NCI-H524 treated with DMSO at 0.1 percent for 48 hours (cell line): ENCODE results near the gene SLC37A3.
"Not testable (repeated sequence)": the region's sequence is repeated elsewhere in the genome, so short reads cannot be mapped to it uniquely, and the experiment has no call there.

Experiments used
- DNase-seq: peaks from one replicate; lab custom pipeline; 2025; lab: John Stamatoyannopoulos, UW

Gene SLC37A3

DNA sequence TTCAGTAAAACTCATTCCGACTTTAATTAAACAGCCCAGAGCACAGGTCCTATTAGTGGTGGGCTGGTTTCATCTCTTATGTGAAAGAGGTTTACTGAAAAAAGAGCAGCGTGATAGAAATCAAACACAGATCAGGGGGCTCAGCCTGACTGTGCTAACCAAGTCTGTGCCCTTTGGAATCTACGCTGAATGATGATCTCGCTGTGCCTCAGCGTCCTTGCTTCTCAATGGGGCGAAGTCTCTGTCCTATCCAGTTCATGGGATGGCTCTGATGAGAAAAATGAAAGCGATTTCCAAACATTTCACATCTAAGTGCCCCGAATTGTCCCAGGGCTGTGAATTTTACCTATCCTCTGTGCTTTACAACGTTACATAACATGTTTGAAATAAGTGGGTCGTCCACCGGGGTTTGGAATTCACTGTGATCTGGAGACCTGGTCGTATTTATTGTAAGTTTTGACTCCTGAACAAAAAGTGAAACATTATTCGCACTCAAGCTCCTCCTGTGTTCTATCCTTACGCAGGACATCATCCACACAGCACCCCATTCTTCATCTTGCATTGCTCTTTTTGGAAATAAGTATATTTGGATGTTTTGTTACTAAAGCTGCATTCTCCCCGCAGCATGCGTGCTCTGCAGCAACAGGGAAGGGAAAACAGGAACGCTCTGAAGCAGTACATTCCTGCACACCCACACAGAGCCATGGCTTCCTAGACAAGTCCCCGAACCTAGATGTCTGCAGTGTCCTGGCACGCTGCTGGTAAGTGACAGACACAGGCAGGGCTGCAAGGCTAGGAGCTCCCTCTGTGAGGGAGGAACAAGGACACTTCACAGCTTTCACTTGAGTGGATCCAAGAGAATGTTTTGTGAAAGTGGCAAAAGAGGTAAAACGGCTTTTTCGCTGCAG, 83.5 kb downstream of the SLC37A3 start:
- no peak for DNase-seq

DNA sequence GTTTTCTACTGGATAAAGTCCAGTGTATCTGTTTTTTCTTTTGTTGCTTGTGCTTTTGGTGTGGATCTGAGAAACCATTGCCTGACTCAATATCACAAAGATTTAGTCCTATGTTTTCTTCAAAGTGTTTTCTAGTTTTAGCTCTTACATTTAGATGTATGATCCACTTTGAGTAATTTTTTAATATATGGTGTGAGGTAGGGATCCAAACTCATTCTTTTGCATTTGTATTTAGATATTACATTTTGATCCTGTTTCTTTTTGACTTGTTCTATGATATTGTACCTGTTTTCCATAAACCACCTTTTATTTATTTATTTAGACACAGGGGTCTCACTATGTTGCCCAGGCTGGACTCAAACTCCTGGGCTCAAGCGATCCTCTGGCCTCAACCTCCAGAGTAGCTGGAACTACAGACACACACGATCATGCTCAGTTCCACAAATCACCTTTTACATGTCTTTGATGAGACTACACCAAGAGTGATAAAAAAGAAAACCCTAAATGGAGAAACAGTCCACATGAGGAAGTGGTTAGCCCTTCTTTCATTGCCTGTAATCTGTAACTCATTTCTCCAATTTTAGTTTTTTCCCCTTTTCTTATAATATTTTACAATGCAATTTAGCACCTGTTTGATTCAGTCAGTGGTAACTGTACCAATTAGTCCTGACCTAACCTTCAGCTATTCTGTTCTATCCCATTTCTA, 86.0 kb downstream of the SLC37A3 start:
- DNase-seq = no peak

DNA sequence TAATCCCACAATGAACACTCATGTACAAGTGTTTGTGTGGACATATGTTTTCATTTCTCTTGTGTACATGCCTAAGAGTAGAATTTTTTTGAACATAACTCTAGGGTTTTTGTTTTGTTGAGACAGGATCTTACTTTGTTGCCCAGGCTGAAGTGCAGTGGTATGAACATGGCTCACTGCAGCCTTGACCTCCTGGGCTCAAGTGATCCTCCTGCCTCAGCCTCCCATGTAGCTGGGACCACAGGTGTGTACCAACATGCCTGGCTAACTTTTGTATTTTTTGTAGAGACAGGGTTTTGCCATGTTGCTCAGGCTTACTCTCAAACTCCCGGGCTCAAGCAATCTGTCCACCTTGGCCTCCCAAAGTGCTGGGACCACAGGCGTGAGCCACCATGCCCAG, 87.2 kb downstream of the SLC37A3 start:
- DNase-seq = not testable (repeated sequence)

DNA sequence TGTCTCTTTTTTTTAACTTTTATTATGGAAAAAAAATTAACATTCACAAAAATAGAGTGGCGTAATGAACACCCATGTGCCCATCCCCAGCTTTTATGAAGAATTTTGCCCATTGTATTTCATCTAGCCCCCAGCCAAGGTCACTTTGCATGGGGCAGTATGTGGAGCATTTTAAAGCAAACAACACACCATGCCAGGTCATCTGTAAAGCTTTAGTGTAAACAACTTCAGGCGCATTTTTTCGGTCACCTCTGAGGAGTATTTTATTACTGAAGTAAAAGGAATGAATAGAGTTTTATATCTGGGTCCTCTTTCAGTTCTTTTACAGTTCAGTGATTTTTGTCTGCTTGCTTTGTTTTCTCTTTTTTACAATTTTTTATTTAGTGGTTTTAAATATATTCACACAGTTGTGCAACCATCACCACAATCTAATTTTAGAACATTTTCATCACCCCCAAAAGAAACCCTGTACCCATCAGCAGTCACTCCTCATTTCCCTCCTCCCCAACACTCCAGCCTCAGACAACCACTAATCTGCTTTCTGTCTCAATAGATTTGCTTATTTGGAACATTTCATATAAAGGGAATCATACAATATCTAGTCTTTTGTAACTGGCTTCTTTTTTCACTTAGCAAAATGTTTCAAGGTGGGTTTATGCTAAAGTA, 87.9 kb downstream of the SLC37A3 start:
- DNase-seq = no peak

DNA sequence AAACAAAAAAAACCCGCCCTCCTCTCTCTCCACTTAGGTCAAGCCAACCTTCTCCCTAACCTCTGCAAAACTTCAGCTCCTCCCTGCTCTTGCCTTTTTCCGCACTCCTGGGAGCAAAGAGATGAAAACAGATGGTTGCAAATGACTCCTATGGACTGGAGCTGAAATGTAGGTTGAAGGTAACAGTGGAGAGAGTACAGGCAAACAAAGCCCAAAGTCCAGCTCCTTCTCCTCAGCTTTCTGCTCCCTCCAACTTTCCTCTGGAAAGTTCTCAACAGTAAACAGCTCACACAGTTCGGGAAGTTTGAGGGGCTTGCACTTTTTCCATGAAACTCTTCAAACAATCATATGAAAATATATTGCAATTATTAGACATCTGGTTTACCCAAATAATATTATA, 90.3 kb downstream of the SLC37A3 start:
- no peak for DNase-seq

DNA sequence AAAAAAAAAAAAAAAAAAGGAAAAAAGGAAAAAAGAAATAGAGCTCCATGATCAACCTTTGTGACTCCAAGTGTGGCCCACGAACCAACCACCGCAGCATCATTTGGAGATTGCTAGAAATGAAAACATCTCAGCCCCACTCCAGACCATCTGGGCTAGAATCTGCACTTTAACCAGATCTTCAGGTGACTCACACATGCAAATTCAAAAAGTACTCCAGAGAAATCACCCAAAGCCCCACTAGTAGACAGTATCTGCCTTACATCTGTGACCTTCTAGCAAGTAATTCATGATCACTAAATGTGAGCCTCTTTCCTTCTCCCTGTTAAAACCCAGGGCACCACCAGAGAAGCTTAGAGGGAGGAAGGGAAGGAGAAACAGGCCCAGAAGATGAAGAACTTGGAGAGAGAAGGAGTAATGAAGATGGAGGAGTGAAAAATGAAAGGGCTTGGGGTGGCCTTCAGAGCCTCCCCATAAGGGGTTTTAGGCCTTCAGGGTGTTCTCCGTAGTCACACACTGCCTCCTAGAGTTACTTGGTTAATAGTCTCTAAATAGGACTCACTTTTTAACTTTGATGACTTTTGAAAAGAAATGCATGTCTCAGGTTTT, 94.0 kb downstream of the SLC37A3 start:
- DNase-seq = no peak

DNA sequence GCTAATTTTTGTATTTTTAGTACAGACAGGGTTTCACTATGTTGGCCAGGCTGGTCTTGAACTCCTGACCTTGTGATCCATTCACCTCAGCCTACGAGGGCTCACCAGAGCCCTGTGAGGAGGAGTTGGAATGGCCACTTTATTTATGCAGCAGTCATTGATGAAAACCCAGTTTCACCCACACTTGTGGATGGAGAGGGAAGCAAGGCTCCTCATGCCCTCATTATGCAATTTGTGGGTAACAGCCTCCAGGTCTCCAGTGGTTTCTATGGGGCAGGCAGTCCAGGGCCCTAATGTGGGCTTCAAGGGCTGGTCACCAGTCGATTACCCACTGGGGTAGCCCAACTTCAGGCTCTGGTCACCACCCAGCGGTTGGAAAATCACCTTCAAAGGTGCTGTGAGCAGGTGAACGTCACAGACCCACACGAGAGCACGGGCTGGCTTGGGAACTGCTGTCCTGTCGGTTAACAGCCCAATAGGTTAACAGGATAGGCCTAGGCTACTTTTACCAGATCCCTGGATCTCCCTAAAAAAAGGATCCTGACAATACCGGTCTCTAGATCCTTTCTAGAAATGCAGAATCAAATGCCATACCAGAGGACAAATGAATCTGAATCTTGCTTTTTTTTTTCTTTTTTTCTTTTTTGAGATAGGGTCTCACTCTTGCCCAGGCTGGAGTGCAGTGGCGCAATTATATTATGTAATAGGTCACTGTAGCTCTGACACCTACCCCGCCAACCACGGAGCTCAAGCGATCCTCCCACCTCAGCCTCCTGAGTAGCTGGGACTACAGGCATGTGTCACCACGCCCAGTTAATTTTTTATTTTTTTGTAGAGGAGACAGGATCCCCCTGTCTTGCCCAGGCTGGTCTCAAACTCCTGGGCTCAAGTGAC, 97.8 kb downstream of the SLC37A3 start:
- DNase-seq = no peak

DNA sequence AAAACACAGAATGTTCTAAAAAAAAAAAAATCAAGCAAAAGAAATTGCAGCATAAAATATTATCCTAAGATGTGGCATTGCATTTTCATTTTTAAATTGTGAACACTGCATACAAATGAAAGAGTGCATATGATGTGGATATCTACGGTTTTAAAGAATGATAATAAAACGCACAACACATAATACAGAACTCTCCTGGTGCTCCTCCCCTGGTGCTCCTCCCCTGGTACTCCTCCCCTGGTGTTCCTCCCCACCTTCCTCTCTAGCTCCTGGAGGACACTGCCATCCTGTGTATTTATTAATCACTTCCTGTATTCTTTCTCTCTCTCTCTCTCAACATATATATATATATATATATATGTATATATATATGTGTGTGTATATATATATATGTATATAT, 100.1 kb downstream of the SLC37A3 start:
- no peak for DNase-seq

DNA sequence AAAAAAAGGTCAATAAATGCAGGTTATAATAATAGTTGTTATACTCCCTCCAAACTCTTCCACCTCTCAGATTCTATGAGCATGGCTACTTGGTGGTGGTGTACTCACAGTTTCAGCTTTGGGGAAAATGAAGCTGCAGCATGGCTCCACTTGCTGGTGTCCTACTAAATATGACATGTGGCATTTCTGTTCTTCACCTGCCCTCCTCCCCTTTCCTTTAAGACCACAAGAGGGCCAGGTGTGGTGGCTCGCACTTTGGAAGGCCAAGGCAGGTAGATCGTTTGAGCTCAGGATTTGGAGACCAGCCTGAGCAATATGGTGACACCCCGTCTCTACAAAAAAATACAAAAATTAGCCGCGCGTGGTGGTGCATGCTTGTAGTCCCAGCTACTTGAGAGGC, 101.1 kb downstream of the SLC37A3 start:
- no peak for DNase-seq

DNA sequence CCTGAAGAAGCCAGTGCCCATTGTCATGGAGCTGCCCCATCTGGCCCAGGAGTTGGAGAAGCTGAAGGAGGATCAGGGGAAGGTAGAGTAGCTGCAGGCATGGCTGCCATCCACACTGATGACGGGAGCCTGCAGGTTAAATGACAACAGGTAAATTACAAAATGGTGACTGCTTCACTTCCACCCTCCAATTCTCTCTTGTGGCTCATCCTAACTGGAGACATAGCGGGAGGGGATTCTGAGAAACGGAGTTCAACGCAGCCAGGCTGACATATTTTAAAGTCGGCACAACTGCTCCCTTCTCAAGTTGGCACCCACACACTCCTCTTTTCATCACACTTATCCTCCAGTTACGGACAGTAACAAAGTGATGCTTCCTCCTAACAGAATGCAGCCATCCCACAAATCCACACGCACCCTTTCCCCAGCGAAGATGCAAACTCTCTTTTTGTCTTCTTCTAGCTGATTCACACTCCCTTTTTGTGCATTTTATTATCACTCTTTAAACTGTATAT, 103.0 kb downstream of the SLC37A3 start:
- no peak for DNase-seq

DNA sequence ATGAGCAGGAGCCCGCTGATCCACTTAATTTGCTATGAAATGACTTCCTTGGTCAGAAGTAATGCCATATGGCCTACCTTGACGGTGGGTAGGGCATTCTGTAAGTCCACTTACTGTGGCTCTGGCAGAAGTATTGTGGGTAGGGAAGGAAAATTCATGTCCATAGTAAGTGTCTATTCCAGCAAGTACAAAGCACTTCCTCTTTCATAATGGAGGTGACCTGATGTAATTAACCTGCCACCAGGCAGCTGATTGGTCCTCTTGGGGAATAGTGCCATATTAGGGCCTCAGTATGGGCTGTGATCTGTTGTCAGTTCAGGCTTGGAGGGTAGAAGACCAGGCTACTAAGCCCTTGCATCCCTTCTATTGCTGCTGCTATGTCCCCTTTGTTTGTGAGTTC, 103.9 kb downstream of the SLC37A3 start:
- DNase-seq = no peak

DNA sequence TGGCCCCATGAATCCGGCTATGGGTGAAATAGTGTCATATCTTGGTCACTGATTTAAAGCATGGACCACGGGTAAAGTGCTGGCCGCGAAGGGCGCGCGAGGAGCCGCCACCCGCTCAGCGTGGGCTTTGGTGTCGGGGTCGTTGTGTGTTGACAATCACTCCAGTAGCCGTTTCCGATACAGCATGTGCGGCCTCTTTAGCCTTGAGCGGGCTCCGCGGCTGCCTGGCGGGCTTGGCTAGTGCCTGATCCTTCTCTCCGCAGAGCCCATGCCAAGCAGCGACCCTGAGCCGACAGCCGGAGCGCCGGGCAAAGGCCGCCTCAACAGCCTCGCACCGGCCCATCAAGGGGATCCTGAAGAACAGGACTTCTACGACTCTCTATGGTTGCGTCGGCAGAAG, 105.9 kb downstream of the SLC37A3 start:
- DNase-seq = no peak

DNA sequence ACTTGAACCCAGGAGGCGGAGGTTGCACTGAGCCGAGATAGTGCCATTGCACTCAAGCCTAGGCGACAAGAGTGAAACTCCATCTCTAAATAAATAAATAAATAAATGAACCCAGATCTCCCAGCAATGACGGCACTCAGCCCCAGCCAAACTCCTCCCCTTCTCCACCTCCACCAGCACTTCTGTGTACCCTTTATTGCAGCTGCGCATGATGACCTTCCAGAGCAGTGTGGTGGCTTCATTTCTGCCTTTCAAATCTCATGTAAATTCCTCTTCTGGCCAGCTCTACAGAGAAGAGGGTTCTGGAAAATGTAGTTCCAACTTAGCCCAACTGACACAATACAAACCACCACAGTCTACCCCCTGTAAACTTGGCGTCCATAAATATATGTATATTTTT, 108.5 kb downstream of the SLC37A3 start:
- DNase-seq = no peak

DNA sequence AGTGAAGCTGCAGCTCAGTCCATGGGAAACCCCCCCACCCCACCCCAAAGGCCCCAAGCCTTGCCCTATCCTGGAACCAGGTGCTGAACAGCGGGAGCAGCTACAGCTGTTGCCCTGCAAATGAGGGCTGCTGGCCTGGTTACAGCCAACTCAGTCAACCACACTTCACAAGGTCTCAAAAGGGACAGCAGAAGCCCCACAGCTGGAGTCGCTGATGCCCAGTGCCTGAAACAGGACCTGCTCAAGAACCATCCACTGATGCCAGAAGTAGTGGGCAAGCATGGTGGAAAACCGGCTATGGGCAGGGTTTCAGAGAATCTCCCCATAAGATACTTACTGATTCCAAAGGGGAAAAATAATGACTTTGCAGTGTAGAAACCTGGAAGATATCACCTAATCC, 110.3 kb downstream of the SLC37A3 start:
- no peak for DNase-seq

DNA sequence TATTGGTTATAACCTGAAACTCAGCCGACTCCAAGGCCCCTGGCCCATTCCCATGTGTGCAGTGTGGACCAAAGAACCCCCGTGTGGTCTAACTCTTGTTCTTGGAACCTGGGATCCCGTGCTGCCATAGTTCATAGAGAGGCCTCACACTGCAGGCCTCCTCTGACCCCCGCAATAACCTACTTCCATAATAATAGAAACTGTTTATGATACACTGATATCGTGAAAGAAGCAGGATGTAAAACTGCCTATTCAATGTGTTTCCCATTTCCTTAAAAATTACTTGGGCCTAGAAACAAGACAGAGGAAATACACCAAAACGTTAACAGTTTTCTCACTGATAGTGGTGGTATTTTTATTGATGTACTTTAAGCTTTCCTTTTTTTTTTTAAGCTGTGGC, 112.4 kb downstream of the SLC37A3 start:
- no peak for DNase-seq

DNA sequence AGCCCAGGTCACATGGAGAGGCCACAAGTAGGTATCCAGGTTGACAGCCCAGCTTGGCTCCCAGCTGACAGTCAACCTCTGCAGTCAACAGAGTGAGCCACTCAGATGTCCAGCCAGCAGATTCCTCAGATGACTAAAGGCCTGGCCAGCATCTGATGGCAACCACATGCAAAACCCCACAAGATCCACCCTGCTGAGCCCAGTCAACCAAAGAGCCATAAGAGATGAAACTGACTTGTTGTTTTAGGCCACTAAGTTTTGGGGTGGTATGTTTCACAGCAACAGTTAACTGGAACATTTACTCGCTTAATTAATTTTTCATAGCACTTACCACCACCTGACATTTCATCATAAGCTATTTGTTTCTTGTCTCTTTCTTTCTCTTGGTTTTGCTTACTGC, 114.3 kb downstream of the SLC37A3 start:
- no peak for DNase-seq
